ENCODE data around the gene MLLT6.

MLLT6 gene

DNA sequence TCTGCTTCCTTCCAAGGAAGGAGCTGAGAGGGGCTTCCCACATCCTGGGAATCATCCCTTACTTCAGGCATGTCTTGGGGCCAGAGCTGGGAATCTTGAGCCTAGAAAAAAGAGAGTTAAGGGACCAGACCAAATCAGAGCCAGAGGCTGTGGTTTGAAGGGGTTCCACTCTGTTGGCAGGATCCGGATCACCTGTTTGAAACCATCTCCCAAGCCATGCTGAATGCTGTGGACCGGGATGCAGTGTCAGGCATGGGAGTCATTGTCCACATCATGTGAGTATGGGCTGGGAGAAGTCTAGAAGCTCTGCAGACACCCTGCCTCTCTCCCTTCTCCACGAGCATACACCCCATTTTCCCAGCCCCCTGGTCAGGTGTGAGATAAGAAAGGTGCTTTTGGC lies 57.2 kb downstream of the MLLT6 start:
- no peak for DNase-seq (ENCODE audit: low read depth in 2 of 2)

GRCh38 chr17:38766341-38766740 lies 61.3 kb downstream of the MLLT6 start:
- no peak for DNase-seq (ENCODE audit: low read depth in 2 of 2)

GRCh38 chr17:38768417-38768816 lies 63.3 kb downstream of the MLLT6 start:
- no peak for DNase-seq (ENCODE audit: low read depth in 2 of 2)

DNA sequence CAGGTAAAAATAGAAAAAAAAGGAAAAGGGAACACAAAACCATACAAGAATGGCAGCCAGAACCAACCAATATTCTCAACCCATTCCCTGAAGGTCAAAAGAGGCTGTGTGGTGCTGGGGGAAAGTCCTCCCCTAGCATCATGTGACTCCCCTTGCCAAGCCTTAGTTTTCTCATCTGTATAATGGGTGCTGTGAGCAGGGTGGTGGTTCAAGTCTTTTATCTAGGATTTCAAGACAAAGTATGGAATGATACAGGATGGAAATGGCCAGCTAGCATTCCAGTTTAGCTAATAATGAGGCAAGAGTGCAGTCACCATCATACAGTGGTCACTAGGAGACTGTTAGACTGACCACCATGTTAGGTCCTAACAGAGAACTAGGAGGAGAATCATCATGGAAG lies 68.2 kb downstream of the MLLT6 start:
- DNase-seq (ENCODE audit: low read depth in 2 of 2): no peak

- DNase-seq (ENCODE audit: low read depth in 2 of 2): no peak
Measured at GRCh38 chr17:38777641-38778250, 72.7 kb downstream of the MLLT6 start.
